HEK293 (cell line): ENCODE measurements around the gene CEP295NL.

Experiments
- KLF17 ChIP-seq: fragments of 450-650 bp; formaldehyde crosslinking; IDR thresholded peaks from 2 replicates; pipeline ENCODE4 v1.5.1; 2016; ENCODE audit warnings: missing biosample characterization, missing genetic modification characterization
- RBAK ChIP-seq: fragments of 450-650 bp; formaldehyde crosslinking; IDR thresholded peaks from 2 replicates; pipeline ENCODE4 v1.5.1; 2016; ENCODE audit warnings: missing biosample characterization, missing genetic modification characterization
- TCF7L2 ChIP-seq: IDR thresholded peaks from 2 replicates; pipeline ENCODE4 v1.6.1; 2011; ENCODE audit warnings: low read depth, mild to moderate bottlenecking, inconsistent platforms, low read length, moderate library complexity, borderline replicate concordance
- ZBTB21 ChIP-seq: fragments of 450-650 bp; formaldehyde crosslinking; IDR thresholded peaks from 2 replicates; pipeline ENCODE4 v1.5.1; 2017; ENCODE audit warnings: missing biosample characterization, missing genetic modification characterization
- ZNF18 ChIP-seq: fragments of 450-650 bp; formaldehyde crosslinking; IDR thresholded peaks from 2 replicates; pipeline ENCODE4 v1.5.1; 2016; ENCODE audit warnings: missing biosample characterization, missing genetic modification characterization
- ZNF341 ChIP-seq: fragments of 450-650 bp; formaldehyde crosslinking; IDR thresholded peaks from 2 replicates; pipeline ENCODE4; 2016; ENCODE audit warnings: low read depth, missing biosample characterization, missing genetic modification characterization
- ZNF548 ChIP-seq: fragments of 450-650 bp; formaldehyde crosslinking; IDR thresholded peaks from 2 replicates; pipeline ENCODE4 v1.5.1; 2016; ENCODE audit warnings: missing biosample characterization, missing genetic modification characterization
- ZNF639 ChIP-seq: fragments of 450-650 bp; formaldehyde crosslinking; IDR thresholded peaks from 2 replicates; pipeline ENCODE4 v1.5.1; 2016; ENCODE audit warnings: missing biosample characterization, missing genetic modification characterization
- ZNF792 ChIP-seq: fragments of 450-650 bp; formaldehyde crosslinking; IDR thresholded peaks from 2 replicates; pipeline ENCODE4 v1.5.1; 2016; ENCODE audit warnings: missing biosample characterization, missing genetic modification characterization
- ZSCAN23 ChIP-seq: fragments of 450-650 bp; formaldehyde crosslinking; IDR thresholded peaks from 2 replicates; pipeline ENCODE4 v1.5.1; 2016; ENCODE audit warnings: missing biosample characterization, missing genetic modification characterization
- ZSCAN5A ChIP-seq: fragments of 450-650 bp; formaldehyde crosslinking; IDR thresholded peaks from 2 replicates; pipeline ENCODE4 v1.5.1; 2016; ENCODE audit warnings: missing biosample characterization, missing genetic modification characterization
- TF ChIP-seq, protein P1 (sequence below): fragments of 450-650 bp; formaldehyde crosslinking; IDR thresholded peaks from 2 replicates; pipeline ENCODE4 v1.5.1; 2016; ENCODE audit warnings: missing biosample characterization, missing genetic modification characterization
- TF ChIP-seq, protein P2 (sequence below): fragments of 450-650 bp; formaldehyde crosslinking; IDR thresholded peaks from 2 replicates; pipeline ENCODE4 v1.5.1; 2016; ENCODE audit warnings: missing biosample characterization, missing genetic modification characterization

GRCh38 chr17:78900816-78901215 lies 2.2 kb downstream of the CEP295NL start:
- TF ChIP-seq ZNF792 (tag by site-specific recombination) (no peak), ZSCAN23 (tag by site-specific recombination) (no peak), TCF7L2 (no peak), ZBTB21 (tag by site-specific recombination) (no peak), ZNF341 (no peak), RBAK (no peak), ZNF639 (tag by site-specific recombination) (no peak), ZNF548 (no peak), KLF17 (tag by site-specific recombination) (no peak), ZSCAN5A (tag by site-specific recombination) (no peak), ZNF18 (tag by site-specific recombination) (no peak)
- TF ChIP-seq, protein P1, sequence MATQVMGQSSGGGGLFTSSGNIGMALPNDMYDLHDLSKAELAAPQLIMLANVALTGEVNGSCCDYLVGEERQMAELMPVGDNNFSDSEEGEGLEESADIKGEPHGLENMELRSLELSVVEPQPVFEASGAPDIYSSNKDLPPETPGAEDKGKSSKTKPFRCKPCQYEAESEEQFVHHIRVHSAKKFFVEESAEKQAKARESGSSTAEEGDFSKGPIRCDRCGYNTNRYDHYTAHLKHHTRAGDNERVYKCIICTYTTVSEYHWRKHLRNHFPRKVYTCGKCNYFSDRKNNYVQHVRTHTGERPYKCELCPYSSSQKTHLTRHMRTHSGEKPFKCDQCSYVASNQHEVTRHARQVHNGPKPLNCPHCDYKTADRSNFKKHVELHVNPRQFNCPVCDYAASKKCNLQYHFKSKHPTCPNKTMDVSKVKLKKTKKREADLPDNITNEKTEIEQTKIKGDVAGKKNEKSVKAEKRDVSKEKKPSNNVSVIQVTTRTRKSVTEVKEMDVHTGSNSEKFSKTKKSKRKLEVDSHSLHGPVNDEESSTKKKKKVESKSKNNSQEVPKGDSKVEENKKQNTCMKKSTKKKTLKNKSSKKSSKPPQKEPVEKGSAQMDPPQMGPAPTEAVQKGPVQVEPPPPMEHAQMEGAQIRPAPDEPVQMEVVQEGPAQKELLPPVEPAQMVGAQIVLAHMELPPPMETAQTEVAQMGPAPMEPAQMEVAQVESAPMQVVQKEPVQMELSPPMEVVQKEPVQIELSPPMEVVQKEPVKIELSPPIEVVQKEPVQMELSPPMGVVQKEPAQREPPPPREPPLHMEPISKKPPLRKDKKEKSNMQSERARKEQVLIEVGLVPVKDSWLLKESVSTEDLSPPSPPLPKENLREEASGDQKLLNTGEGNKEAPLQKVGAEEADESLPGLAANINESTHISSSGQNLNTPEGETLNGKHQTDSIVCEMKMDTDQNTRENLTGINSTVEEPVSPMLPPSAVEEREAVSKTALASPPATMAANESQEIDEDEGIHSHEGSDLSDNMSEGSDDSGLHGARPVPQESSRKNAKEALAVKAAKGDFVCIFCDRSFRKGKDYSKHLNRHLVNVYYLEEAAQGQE (tag by site-specific recombination): no peak
- TF ChIP-seq, protein P2, sequence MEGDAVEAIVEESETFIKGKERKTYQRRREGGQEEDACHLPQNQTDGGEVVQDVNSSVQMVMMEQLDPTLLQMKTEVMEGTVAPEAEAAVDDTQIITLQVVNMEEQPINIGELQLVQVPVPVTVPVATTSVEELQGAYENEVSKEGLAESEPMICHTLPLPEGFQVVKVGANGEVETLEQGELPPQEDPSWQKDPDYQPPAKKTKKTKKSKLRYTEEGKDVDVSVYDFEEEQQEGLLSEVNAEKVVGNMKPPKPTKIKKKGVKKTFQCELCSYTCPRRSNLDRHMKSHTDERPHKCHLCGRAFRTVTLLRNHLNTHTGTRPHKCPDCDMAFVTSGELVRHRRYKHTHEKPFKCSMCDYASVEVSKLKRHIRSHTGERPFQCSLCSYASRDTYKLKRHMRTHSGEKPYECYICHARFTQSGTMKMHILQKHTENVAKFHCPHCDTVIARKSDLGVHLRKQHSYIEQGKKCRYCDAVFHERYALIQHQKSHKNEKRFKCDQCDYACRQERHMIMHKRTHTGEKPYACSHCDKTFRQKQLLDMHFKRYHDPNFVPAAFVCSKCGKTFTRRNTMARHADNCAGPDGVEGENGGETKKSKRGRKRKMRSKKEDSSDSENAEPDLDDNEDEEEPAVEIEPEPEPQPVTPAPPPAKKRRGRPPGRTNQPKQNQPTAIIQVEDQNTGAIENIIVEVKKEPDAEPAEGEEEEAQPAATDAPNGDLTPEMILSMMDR (tag by site-specific recombination): no peak
